ENCODE results near the gene CNTROB. TPM values are rescaled to one million over a fixed set of nuclear protein-coding genes. Genes with fewer than 3 reads are reported as not detected.

CNTROB gene
- total RNA-seq, 1 experiment from 2014 or later, result 39.7 TPM

DNA sequence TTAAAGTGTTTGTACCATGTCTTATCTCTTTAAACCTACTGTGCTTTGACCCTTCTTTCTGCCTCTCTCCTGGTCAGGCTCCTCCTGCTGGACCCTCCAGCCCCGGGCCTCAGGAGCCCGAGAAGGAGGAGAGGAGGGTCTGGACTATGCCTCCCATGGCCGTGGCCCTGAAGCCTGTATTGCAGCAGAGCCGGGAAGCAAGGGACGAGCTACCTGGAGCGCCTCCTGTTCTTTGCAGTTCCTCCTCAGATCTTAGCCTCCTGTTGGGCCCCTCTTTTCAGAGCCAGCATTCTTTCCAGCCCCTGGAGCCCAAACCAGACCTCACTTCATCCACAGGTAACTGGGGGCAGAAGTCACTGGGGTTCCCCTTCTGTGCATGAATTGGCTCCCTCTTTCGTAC is 13.6 kb downstream of the CNTROB start:
- ATAC-seq, result no peak
- no peak overlapping the region for H3K27ac Mint-ChIP-seq
- POLR2A ChIA-PET, result no interaction called here

DNA sequence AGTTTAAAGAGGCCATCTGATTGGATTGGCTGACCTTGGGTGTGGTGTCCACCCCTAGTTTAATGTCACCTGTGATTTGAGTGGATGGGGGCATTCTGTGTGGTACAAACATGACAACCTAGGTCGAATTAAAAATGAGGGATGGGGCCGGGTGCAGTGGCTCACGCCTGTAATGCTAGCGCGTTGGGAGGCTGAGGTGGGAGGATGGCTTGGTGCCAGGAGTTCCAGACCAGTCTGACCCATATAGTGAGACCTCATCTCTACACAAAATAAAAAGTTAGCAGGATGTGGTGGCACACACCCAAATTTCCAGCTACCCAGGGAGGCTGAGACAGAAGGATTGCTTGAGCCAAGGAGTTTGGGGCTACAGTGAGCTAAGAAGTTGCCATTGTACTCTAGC is 14.4 kb downstream of the CNTROB start:
- DNase-seq (ENCODE audit: low spot score) (no peak), ATAC-seq (no peak)
- no peak for TF ChIP-seq FOXP1 (CRISPR knock-in tag; IDR thresholded peaks at IDR 0.05; ENCODE audit: borderline replicate concordance)
- TF ChIP-seq, protein P1, sequence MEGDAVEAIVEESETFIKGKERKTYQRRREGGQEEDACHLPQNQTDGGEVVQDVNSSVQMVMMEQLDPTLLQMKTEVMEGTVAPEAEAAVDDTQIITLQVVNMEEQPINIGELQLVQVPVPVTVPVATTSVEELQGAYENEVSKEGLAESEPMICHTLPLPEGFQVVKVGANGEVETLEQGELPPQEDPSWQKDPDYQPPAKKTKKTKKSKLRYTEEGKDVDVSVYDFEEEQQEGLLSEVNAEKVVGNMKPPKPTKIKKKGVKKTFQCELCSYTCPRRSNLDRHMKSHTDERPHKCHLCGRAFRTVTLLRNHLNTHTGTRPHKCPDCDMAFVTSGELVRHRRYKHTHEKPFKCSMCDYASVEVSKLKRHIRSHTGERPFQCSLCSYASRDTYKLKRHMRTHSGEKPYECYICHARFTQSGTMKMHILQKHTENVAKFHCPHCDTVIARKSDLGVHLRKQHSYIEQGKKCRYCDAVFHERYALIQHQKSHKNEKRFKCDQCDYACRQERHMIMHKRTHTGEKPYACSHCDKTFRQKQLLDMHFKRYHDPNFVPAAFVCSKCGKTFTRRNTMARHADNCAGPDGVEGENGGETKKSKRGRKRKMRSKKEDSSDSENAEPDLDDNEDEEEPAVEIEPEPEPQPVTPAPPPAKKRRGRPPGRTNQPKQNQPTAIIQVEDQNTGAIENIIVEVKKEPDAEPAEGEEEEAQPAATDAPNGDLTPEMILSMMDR (IDR thresholded peaks at IDR 0.05), result no peak
- TF ChIP-seq TEAD1 (CRISPR knock-in tag; IDR thresholded peaks at IDR 0.05), result no peak
- TF ChIP-seq ZNF317 (CRISPR knock-in tag; IDR thresholded peaks at IDR 0.05; ENCODE audit: borderline replicate concordance, low read depth), result no peak
- no peak for TF ChIP-seq IRF2 (CRISPR knock-in tag; IDR thresholded peaks at IDR 0.05; ENCODE audit: borderline replicate concordance, low read depth)
- no peak for TF ChIP-seq CREB1 (CRISPR knock-in tag; IDR thresholded peaks at IDR 0.05)
- no peak for TF ChIP-seq SP1 (CRISPR knock-in tag; conservative IDR thresholded peaks at IDR 0.05)
- H3K9me3 Mint-ChIP-seq, result no peaks in the 10 kb centered on the region
- CTCF ChIA-PET, result interaction anchor here (1.7 kb wide), 1 partner anchor 44 kb away, joined by 7 read pairs; no protein-coding TSS in a partner anchor
- no peaks in the 10 kb centered on the region for H3K4me1 Mint-ChIP-seq
- POLR2A ChIA-PET, result no interaction called here
- no peak overlapping the region for H3K4me3 Mint-ChIP-seq
- no peaks in the 10 kb centered on the region for H3K27me3 Mint-ChIP-seq (ENCODE audit: low read depth)
- peaks cover 66% of the 10 kb centered on the region for H3K36me3 Mint-ChIP-seq
- H3K27ac Mint-ChIP-seq, result no peak overlapping the region

More for the DNA sequence above, 13.6 kb downstream of the CNTROB start:
- H3K9me3 Mint-ChIP-seq, result no peaks in the 10 kb centered on the region
- CTCF ChIA-PET, result interaction anchor here (1.7 to 2.4 kb wide), 2 partner anchors 44 to 112 kb away, joined by 7 read pairs; no protein-coding TSS in a partner anchor
- DNase-seq (ENCODE audit: low spot score), result no peak
- no peak overlapping the region for H3K4me3 Mint-ChIP-seq
- H3K27me3 Mint-ChIP-seq (ENCODE audit: low read depth), result no peaks in the 10 kb centered on the region
- H3K4me1 Mint-ChIP-seq, result no peaks in the 10 kb centered on the region
- TF ChIP-seq FOXP1 (CRISPR knock-in tag; IDR thresholded peaks at IDR 0.05; ENCODE audit: borderline replicate concordance) (no peak), EMX1 (CRISPR knock-in tag; IDR thresholded peaks at IDR 0.05) (no peak), SP1 (CRISPR knock-in tag; conservative IDR thresholded peaks at IDR 0.05) (no peak), ZNF121 (CRISPR knock-in tag; IDR thresholded peaks at IDR 0.05) (no peak), ZNF317 (CRISPR knock-in tag; IDR thresholded peaks at IDR 0.05; ENCODE audit: borderline replicate concordance, low read depth) (no peak), NFYB (CRISPR knock-in tag; conservative IDR thresholded peaks at IDR 0.05; ENCODE audit: low read depth) (no peak), OVOL2 (CRISPR knock-in tag; IDR thresholded peaks at IDR 0.05; ENCODE audit: borderline replicate concordance) (no peak), SMAD3 (CRISPR knock-in tag; IDR thresholded peaks at IDR 0.05; ENCODE audit: borderline replicate concordance) (no peak), GABPB1 (CRISPR knock-in tag; IDR thresholded peaks at IDR 0.05) (no peak), NFE2L1 (CRISPR knock-in tag; IDR thresholded peaks at IDR 0.05) (no peak), TP53 (CRISPR knock-in tag; IDR thresholded peaks at IDR 0.05) (no peak), RORB (CRISPR knock-in tag; IDR thresholded peaks at IDR 0.05) (no peak), ELF4 (CRISPR knock-in tag; IDR thresholded peaks at IDR 0.05; ENCODE audit: low read depth) (no peak)
- TF ChIP-seq, protein P2, sequence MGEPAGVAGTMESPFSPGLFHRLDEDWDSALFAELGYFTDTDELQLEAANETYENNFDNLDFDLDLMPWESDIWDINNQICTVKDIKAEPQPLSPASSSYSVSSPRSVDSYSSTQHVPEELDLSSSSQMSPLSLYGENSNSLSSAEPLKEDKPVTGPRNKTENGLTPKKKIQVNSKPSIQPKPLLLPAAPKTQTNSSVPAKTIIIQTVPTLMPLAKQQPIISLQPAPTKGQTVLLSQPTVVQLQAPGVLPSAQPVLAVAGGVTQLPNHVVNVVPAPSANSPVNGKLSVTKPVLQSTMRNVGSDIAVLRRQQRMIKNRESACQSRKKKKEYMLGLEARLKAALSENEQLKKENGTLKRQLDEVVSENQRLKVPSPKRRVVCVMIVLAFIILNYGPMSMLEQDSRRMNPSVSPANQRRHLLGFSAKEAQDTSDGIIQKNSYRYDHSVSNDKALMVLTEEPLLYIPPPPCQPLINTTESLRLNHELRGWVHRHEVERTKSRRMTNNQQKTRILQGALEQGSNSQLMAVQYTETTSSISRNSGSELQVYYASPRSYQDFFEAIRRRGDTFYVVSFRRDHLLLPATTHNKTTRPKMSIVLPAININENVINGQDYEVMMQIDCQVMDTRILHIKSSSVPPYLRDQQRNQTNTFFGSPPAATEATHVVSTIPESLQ (CRISPR knock-in tag; IDR thresholded peaks at IDR 0.05), result no peak
- TF ChIP-seq, protein P3, sequence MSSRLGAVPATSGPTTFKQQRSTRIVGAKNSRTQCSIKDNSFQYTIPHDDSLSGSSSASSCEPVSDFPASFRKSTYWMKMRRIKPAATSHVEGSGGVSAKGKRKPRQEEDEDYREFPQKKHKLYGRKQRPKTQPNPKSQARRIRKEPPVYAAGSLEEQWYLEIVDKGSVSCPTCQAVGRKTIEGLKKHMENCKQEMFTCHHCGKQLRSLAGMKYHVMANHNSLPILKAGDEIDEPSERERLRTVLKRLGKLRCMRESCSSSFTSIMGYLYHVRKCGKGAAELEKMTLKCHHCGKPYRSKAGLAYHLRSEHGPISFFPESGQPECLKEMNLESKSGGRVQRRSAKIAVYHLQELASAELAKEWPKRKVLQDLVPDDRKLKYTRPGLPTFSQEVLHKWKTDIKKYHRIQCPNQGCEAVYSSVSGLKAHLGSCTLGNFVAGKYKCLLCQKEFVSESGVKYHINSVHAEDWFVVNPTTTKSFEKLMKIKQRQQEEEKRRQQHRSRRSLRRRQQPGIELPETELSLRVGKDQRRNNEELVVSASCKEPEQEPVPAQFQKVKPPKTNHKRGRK (CRISPR knock-in tag; IDR thresholded peaks at IDR 0.05; ENCODE audit: borderline replicate concordance), result no peak
- TF ChIP-seq, protein P4, sequence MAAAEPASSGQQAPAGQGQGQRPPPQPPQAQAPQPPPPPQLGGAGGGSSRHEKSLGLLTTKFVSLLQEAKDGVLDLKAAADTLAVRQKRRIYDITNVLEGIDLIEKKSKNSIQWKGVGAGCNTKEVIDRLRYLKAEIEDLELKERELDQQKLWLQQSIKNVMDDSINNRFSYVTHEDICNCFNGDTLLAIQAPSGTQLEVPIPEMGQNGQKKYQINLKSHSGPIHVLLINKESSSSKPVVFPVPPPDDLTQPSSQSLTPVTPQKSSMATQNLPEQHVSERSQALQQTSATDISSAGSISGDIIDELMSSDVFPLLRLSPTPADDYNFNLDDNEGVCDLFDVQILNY (CRISPR knock-in tag; IDR thresholded peaks at IDR 0.05), result no peak
- peaks cover 71% of the 10 kb centered on the region for H3K36me3 Mint-ChIP-seq
